ENCODE measurements around the gene NT5C1A.

NT5C1A gene

DNA sequence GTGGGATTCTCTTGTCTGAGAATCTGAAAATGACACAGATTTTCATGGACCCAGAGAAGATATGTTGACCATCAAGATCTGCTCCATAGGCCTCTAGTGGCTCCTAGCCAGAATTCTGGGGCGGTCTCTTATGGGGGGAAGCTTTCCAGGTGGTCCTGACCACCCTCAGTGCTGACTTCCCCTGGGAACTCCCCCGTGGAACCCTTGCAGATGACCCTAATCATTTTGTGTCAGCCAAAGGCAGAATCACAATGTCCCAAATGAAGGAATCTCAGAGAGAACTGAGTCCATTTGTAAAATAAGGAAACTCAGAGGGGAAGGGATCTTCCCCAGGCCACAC is 36.1 kb downstream of the NT5C1A start:
- no peak for DNase-seq (ENCODE audit: extremely low spot score)
- TF ChIP-seq, protein P1, sequence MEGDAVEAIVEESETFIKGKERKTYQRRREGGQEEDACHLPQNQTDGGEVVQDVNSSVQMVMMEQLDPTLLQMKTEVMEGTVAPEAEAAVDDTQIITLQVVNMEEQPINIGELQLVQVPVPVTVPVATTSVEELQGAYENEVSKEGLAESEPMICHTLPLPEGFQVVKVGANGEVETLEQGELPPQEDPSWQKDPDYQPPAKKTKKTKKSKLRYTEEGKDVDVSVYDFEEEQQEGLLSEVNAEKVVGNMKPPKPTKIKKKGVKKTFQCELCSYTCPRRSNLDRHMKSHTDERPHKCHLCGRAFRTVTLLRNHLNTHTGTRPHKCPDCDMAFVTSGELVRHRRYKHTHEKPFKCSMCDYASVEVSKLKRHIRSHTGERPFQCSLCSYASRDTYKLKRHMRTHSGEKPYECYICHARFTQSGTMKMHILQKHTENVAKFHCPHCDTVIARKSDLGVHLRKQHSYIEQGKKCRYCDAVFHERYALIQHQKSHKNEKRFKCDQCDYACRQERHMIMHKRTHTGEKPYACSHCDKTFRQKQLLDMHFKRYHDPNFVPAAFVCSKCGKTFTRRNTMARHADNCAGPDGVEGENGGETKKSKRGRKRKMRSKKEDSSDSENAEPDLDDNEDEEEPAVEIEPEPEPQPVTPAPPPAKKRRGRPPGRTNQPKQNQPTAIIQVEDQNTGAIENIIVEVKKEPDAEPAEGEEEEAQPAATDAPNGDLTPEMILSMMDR (IDR thresholded peaks at IDR 0.05; ENCODE audit: control extremely low read depth, extremely low read depth, low read depth, missing control alignments): no peak
- ChIA-PET CTCF (interaction anchor here (1.2 to 5.5 kb wide), 7 partner anchors 8 to 163 kb away, joined by 3 to 44 read pairs (median 5); no protein-coding TSS in a partner anchor), POLR2A (no interaction called here)

DNA sequence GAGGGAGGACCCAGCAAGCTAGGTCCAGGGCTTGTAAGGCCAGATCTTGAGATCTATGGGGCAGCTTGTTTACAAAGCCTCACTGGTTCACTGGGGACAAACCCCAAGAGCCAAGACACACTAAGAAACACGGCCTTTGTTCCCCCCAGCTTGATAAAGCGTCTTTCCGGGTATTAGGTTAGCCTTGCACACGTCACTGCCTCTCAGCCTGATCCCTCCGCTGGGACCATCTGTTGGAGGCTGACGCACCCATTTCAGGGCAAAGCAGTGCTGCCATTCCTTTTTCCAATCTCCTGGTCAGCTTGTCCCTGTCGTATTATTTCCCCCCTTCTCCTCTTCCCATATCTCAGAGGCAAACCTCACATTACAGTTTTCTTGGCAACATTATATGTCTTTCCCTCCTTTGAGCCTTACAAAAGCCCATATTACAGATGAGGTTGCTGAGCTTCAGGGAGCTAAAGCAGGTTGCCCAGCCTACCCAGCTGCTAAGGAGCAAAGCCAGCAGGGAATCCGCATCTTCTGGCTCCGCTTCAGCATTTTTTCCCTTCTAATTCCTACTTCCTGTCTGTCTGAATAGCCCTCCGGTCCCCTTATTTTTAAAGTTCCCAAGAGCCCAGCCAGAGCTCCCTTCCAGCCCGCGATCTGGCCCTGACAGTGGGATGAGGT is 36.6 kb downstream of the NT5C1A start:
- no peak for DNase-seq (ENCODE audit: extremely low spot score)
- ChIA-PET POLR2A (no interaction called here), CTCF (interaction anchor here (0.6 to 5.5 kb wide), 9 partner anchors 9 to 34 kb away, joined by 3 to 44 read pairs (median 5); no protein-coding TSS in a partner anchor)
- TF ChIP-seq, protein P1 (IDR thresholded peaks at IDR 0.05; ENCODE audit: control extremely low read depth, extremely low read depth, low read depth, missing control alignments): no peak

DNA sequence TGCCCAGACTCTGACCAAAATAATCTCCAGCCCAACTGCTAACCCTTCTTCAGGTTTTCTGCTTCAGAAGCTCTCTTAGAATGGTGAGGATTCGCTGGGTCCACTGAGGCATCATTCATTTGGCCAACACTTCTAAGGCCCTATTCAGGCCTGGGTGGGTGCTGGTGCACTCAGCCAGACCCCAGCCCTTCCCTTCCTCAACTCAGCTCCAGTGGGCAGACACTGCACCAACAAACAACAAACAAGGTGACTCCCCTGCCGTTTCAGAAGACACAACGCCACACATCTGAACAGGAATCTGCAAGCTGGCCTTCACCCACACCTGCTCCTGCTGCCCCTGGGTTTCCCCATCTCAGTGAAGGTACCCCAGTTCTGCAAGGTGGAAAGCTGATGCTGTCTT is 38.5 kb downstream of the NT5C1A start:
- DNase-seq (ENCODE audit: extremely low spot score): no peak
- ChIA-PET CTCF (interaction anchor here (1.1 to 4.5 kb wide), 4 partner anchors 12 to 165 kb away, joined by 3 to 30 read pairs (median 4); no protein-coding TSS in a partner anchor), POLR2A (no interaction called here)
- TF ChIP-seq, protein P1 (IDR thresholded peaks at IDR 0.05; ENCODE audit: control extremely low read depth, extremely low read depth, low read depth, missing control alignments): no peak

DNA sequence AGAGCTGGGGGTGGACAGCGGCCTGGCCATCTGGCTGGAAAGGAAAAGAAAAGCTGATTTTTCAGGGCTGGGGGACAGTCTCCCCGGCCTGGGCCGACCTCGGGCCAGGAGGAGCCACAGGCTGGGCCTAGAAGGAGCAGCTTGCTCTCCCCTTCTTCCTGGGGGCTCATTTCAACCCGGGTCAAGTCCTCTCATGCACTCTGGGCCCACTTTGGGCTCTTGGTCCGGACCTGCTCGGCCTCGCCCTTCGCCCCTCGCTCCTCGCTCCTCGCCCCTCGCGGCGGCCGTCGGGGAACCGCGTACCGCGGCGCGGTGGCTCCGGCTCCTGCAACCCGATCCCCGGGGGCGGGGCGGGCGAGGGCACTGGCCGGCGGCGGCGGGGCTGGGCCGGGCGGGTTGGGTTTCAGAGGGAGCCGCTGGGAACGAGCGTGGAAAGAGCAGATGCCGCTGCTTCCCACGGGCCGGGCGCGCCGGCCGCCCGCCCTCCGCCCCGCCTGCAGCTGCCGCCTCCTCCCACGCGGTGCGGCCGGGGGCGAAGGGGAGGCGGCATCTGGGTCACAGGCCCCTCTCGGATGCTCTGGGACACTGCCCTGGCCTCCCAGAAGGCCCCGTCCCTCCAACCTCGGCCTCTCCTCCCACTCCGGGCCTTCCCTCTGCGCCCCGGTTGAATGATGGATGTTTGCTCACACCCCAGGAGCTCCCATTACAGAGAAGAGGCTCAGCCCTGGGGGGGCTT is 39.1 kb downstream of the NT5C1A start:
- TF ChIP-seq, protein P1 (IDR thresholded peaks at IDR 0.05; ENCODE audit: control extremely low read depth, extremely low read depth, low read depth, missing control alignments): no peak
- ChIA-PET POLR2A (no interaction called here), CTCF (interaction anchor here (0.8 to 4.5 kb wide), 6 partner anchors 9 to 166 kb away, joined by 3 to 30 read pairs (median 3); no protein-coding TSS in a partner anchor)
- no peak for DNase-seq (ENCODE audit: extremely low spot score)

DNA sequence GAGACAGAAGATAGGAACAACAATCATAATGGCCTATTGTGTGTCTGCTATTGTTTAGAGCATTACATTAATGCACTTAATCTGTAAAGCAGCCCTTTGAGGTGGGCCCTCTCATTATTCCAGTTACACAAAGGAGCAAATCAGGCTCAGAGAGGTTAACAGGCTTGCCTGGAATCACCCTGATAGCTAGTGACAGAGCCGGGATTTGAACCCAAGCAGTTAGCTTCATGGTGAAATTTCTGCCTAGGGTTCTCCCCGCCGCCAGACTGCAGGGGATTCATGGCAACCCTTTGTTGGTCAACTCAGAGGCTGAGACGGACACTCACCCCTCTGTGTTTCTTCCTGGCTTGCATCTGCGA is 39.6 kb downstream of the NT5C1A start:
- ChIA-PET CTCF (interaction anchor here (0.8 to 4.5 kb wide), 4 partner anchors 9 to 27 kb away, joined by 3 to 30 read pairs (median 4); no protein-coding TSS in a partner anchor), POLR2A (no interaction called here)
- TF ChIP-seq, protein P1 (IDR thresholded peaks at IDR 0.05; ENCODE audit: control extremely low read depth, extremely low read depth, low read depth, missing control alignments): no peak
- DNase-seq (ENCODE audit: extremely low spot score): no peak

DNA sequence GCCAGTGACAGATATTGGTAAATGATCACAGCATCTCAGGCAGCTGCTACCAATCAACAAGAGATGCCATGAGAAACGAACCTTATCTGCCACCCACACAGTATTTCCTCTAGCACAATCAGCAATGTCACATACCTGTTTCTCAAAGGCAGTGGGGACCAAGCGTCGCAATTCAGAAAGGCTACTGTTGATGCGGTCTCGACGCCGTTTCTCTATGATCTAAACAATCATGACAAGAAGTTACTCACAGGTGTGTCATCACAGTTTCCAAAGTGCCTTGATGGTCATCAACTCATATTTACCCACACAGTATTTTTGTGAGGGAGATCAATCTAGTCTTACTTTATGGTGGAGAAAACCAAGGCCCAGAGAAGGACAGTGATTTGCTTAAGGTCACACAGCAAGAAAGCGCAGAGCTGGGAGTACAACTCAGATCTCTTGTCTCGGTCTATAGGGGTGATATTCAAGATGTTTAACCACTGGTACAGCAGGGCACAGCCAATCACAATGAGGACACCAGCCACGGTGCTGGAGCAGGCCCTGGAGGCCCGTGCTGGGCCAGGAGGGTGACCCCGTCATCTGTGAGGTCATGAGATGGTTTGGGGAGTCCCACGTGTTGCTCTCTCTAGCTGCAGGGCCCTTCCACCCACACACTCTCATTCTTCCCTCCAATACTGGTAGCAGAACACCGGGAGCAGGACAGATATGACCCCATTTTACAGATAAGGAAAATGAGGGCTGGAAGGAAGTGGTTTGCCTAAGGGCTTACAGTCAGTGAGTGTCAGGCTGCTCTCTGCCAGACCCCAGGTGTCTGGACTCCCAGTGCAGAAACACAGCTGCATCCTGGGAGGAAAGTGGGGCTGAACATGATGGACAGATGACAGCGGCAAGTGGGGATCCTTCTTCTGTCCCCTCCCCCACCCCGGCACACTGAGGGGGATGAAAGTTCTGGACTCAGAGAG is 40.3 kb downstream of the NT5C1A start:
- TF ChIP-seq, protein P1 (IDR thresholded peaks at IDR 0.05; ENCODE audit: control extremely low read depth, extremely low read depth, low read depth, missing control alignments): no peak

More for the DNA sequence above, 40.3 kb downstream of the NT5C1A start:
- DNase-seq (ENCODE audit: extremely low spot score): no peak
- ChIA-PET POLR2A (no interaction called here), CTCF (interaction anchor here (0.8 to 4.5 kb wide), 6 partner anchors 8 to 28 kb away, joined by 3 to 30 read pairs (median 6); no protein-coding TSS in a partner anchor)
